ENCODE results near the gene TSPAN8.

GRCh38 chr12:71109834-71110233 is 48.0 kb downstream of the TSPAN8 start:
- TF ChIP-seq POLR2A (IDR thresholded peaks at IDR 0.05; ENCODE audit: low read depth) (no peak), EP300 (IDR thresholded peaks at IDR 0.05) (no peak)
